ENCODE measurements around the gene ALPK1. TPM values are rescaled to one million over a fixed set of nuclear protein-coding genes. Genes with fewer than 3 reads are reported as not detected.
"Not testable (repeated sequence)": the region's sequence is repeated elsewhere in the genome, so short reads cannot be mapped to it uniquely, and the experiment has no call there.

ALPK1 gene
- total and polyA plus RNA-seq, 2 experiments from 2014 or later: 0.10 to 0.49 TPM

DNA sequence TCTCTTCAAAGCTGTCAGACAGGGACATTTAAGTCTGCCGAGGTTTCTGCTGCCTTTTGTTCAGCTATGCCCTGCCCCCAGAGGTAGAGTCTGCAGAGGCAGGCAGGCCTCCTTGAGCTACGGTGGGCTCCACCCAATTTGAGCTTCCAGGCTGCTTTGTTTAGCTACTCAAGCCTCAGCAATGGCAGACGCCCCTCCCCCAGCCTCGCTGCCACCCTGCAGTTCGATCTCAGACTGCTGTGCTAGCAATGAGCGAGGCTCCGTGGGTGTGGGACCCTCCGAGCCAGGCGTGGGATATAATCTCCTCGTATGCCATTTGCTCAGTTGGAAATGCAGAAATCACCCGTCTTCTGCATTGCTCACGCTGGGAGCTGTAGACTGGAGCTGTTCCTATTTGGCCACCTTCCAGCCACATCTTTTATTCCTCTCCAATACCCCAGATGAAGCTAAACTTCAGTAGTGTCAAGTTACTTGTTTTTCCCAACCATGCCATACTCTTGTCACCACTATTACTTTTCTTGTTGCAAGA lies 12.2 kb downstream of the ALPK1 start:
- DNase-seq (ENCODE audit: low spot score): peak; percentile 73
- H3K27me3 ChIP-seq (ENCODE audit: insufficient read depth); H3K27me3 Mint-ChIP-seq (ENCODE audit: insufficient read depth, low read depth, poor library complexity); H3K36me3 ChIP-seq (ENCODE audit: insufficient read depth); H3K27ac ChIP-seq (ENCODE audit: low read depth); H3K27ac Mint-ChIP-seq; H4K20me1 ChIP-seq (replicated peaks; ENCODE audit: insufficient read depth); H3K79me2 ChIP-seq (replicated peaks; ENCODE audit: insufficient read depth); H3K9me2 ChIP-seq (ENCODE audit: insufficient read depth); H3K9me3 Mint-ChIP-seq; H3K36me3 Mint-ChIP-seq (ENCODE audit: low read depth); H3F3A ChIP-seq (replicated peaks; ENCODE audit: low read depth): not testable (repeated sequence)
- Mint-ChIP-seq H3K4me1 (peaks cover 20% of the 10 kb centered on the region), H3K4me3 (peak overlapping the region; percentile 36)
- ATAC-seq: peak; percentile 59
- Histone ChIP-seq H3K4me1 (ENCODE audit: insufficient read depth) (peaks cover 24% of the 10 kb centered on the region), H2AFZ (peak overlapping the region; percentile 94), H3K4me2 (peak overlapping the region; percentile 53), H3K4me3 (peak overlapping the region; percentile 26)
- TF ChIP-seq, protein P1, sequence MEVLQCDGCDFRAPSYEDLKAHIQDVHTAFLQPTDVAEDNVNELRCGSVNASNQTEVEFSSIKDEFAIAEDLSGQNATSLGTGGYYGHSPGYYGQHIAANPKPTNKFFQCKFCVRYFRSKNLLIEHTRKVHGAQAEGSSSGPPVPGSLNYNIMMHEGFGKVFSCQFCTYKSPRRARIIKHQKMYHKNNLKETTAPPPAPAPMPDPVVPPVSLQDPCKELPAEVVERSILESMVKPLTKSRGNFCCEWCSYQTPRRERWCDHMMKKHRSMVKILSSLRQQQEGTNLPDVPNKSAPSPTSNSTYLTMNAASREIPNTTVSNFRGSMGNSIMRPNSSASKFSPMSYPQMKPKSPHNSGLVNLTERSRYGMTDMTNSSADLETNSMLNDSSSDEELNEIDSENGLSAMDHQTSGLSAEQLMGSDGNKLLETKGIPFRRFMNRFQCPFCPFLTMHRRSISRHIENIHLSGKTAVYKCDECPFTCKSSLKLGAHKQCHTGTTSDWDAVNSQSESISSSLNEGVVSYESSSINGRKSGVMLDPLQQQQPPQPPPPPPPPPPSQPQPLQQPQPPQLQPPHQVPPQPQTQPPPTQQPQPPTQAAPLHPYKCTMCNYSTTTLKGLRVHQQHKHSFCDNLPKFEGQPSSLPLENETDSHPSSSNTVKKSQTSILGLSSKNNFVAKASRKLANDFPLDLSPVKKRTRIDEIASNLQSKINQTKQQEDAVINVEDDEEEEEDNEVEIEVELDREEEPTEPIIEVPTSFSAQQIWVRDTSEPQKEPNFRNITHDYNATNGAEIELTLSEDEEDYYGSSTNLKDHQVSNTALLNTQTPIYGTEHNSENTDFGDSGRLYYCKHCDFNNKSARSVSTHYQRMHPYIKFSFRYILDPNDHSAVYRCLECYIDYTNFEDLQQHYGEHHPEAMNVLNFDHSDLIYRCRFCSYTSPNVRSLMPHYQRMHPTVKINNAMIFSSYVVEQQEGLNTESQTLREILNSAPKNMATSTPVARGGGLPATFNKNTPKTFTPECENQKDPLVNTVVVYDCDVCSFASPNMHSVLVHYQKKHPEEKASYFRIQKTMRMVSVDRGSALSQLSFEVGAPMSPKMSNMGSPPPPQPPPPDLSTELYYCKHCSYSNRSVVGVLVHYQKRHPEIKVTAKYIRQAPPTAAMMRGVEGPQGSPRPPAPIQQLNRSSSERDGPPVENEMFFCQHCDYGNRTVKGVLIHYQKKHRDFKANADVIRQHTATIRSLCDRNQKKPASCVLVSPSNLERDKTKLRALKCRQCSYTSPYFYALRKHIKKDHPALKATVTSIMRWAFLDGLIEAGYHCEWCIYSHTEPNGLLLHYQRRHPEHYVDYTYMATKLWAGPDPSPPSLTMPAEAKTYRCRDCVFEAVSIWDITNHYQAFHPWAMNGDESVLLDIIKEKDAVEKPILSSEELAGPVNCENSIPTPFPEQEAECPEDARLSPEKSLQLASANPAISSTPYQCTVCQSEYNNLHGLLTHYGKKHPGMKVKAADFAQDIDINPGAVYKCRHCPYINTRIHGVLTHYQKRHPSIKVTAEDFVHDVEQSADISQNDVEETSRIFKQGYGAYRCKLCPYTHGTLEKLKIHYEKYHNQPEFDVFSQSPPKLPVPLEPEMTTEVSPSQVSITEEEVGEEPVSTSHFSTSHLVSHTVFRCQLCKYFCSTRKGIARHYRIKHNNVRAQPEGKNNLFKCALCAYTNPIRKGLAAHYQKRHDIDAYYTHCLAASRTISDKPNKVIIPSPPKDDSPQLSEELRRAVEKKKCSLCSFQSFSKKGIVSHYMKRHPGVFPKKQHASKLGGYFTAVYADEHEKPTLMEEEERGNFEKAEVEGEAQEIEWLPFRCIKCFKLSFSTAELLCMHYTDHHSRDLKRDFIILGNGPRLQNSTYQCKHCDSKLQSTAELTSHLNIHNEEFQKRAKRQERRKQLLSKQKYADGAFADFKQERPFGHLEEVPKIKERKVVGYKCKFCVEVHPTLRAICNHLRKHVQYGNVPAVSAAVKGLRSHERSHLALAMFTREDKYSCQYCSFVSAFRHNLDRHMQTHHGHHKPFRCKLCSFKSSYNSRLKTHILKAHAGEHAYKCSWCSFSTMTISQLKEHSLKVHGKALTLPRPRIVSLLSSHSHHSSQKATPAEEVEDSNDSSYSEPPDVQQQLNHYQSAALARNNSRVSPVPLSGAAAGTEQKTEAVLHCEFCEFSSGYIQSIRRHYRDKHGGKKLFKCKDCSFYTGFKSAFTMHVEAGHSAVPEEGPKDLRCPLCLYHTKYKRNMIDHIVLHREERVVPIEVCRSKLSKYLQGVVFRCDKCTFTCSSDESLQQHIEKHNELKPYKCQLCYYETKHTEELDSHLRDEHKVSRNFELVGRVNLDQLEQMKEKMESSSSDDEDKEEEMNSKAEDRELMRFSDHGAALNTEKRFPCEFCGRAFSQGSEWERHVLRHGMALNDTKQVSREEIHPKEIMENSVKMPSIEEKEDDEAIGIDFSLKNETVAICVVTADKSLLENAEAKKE (CRISPR knock-in tag; IDR thresholded peaks at IDR 0.05): peak; percentile 62; the same call in 1 of the 2 replicates
- 0 out of 2 replicates have a peak, but pooled peaks have one; percentile 25 for TF ChIP-seq CREB1 (CRISPR knock-in tag; IDR thresholded peaks at IDR 0.05; ENCODE audit: low read depth)
- TF ChIP-seq, protein P2, sequence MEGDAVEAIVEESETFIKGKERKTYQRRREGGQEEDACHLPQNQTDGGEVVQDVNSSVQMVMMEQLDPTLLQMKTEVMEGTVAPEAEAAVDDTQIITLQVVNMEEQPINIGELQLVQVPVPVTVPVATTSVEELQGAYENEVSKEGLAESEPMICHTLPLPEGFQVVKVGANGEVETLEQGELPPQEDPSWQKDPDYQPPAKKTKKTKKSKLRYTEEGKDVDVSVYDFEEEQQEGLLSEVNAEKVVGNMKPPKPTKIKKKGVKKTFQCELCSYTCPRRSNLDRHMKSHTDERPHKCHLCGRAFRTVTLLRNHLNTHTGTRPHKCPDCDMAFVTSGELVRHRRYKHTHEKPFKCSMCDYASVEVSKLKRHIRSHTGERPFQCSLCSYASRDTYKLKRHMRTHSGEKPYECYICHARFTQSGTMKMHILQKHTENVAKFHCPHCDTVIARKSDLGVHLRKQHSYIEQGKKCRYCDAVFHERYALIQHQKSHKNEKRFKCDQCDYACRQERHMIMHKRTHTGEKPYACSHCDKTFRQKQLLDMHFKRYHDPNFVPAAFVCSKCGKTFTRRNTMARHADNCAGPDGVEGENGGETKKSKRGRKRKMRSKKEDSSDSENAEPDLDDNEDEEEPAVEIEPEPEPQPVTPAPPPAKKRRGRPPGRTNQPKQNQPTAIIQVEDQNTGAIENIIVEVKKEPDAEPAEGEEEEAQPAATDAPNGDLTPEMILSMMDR (conservative IDR thresholded peaks at IDR 0.05; ENCODE audit: low read depth in 2 of 2): 0 out of 4 replicates have a peak, but pooled peaks of 1 of the 2 experiments have one; percentile 9

All from GM23338 (cell line).